ENCODE measurements around the gene TWSG1.
A peak's percentile ranks its signal among the peaks of the same experiment; 100 is the strongest.
"Not testable (repeated sequence)": the region's sequence is repeated elsewhere in the genome, so short reads cannot be mapped to it uniquely, and the experiment has no call there.

Gene TWSG1

DNA sequence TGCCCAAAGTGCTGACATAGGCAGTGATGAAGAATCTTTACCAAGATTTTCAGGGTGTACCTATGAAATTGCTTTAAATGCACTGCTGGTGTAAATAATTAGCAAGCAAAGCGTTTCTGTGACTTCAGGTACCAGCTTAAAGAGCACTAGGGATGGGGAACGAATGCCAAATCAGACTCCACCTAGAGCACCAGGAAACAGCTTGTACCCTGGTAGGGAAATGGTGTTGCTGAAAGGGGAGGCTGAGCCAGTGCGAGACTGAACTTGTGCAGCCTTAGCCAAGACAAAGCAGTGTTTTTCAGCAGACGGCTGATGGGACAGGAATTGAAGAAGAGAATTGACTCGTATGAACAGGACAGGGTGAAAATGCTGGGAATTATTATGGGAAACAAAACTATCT lies 65.6 kb downstream of the TWSG1 start:
- DNase-seq: no peak

DNA sequence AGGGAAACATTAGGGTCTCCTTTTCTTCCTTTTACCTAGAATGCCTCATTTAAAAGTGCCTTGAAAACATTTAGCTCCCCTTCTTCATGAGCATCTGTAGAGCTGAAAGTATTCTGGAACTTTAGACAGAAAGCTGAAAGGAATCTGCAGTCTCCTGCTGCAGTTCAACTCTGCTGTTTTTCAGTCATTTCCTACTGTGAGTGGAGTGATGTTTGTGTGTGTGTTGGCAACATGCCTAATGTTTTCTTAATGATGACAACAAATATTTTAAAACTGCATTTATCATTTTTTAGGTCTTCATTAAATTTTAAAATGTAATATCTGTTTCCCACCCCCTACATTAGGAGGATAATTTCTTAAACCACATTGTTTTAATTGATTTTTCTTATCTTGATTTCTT lies 66.6 kb downstream of the TWSG1 start:
- DNase-seq: no peak

DNA sequence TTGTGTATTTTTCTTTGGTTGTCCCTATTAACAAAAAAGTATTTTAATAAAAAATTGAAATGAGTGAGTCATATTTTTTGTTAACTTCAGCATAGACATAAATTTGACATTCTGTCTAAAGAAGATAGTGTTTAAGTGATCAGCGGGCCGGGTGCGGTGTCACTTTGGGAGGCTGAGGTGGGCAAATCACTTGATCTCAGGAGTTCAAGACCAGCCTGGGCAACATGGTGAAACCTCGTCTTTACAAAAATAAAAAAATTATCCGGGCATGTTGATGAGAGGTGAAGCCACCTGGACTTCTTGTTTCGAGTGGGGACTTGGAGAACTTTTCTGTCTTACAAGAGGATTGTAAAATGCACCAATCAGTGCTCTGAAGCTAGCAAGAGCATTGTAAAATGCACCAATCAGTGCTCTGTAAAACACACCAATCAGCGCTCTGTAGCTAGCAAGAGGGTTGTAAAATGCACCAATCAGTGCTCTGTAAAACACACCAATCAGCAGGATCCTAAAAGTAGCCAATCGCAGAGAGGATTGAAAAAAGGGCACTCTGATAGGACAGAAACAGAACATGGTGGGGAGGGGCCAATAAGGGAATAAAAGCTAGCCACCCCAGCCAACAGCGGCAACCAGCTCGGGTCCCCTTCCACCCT lies 67.9 kb downstream of the TWSG1 start:
- not testable (repeated sequence) for DNase-seq

DNA sequence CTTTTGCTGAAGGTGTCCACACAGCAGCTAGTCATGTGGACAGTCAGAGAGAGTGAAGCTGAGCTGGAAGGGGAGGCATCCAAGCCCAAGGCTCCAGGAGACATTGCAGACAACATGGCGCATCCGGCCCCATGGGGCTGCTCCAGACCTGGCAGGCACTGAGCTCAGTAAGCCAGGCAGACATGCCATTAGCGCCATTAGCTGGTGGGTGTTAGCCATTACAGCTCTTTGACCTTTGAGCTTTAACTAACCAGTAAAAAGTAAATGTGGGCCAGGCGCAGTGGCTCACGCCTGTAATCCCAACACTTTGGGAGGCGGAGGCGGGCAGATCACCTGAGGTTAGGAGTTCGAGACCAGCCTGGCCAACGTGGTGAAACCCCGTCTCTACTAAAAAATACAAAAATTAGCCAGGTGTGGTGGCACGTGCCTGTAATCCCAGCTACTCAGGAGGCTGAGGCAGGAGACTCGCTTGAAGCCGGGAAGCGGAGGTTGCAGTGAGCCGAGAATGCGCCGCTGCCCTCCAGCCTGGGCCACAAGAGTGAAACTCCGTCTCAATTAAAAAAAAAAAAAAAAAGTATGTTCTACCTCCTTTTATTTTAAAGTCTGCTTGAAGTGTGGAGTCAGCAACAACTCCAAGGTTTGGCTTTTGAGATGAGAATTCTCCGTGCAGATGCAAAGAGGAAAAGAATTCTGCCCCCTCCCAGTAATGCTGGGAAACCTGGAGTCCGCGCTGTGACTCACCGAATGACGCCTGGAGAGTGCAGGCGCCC lies 69.4 kb downstream of the TWSG1 start:
- DNase-seq: no peak

DNA sequence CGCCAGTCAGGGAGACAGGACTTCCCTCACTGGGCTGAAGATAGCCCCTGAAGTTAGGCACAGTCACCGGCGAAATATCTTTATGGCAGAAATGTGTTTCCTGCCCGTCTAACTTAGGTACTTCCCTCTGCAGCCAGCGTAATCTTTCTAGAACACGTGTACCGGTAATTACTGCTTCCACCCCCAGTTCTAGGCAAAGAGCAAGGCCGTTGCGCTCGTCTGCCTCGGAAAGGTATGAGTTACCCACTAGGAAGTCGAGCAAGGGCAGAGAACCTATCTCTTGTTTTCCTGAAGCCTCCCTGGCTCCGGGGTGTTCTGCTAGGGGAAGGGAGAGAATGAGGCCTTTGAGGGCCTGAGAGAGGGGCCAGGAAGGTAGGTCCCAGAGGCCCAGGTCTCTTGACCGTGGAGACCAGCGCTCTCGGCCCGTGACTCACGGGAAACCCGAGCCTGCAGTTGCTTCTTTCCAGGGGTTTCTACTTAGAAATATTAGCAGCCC lies 70.0 kb downstream of the TWSG1 start:
- DNase-seq: no peak

DNA sequence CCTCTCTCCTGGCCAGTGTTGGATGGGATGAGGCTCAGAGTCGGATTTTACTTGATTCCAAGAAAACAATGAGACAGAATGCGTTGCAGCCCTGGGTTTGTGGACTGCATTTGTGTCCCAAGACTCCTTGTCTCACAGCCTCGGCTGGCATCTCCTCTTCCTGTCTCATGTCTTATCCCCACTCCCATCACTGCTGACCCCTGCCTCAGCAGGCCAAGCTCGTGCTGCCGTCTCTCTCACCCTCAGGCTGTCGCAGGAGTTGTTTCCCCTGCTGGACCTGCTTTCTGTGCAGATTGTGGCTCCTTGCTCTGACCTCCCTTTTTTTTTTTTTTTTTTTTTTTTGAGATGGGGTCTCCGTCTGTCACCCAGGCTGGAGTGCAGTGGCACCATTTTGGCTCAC lies 70.6 kb downstream of the TWSG1 start:
- no peak for DNase-seq

DNA sequence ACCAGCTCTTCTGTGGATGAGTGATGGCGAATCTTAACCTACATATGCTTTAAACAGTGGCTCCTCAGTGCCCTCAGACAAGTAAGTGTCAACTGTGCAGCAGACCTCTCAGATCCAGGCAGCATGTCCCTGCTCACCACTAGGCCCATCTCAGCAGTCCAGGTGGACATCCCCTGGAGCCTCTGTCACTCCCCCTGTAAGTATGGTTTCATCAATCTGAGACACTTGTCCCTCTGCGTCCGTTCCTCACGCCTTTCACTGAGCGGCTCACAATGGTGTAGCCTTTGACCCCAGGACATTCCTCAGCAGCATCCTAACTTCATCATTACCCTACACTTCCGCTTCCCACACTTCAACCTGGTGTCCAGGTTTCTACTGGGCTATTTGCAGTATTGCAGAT lies 71.4 kb downstream of the TWSG1 start:
- no peak for DNase-seq

DNA sequence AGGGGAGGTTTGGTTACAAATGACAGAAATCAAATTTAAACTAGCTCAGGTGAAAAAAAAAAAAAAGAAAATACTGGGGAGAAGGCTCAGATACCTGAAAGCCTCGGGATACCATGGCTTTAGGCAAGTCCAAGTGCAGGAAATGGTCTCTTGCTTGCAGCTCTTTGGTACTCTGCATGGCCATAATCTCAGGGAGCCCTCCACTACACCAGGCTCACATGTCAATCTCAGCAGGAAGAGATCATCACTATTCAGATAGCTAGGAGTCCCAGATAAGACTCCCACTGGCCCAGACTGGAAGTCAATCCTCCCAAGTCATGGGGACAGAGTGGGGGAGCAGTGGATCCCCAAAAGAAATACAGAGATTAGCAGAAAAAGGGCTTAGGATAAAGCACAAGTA lies 75.9 kb downstream of the TWSG1 start:
- DNase-seq: no peak

DNA sequence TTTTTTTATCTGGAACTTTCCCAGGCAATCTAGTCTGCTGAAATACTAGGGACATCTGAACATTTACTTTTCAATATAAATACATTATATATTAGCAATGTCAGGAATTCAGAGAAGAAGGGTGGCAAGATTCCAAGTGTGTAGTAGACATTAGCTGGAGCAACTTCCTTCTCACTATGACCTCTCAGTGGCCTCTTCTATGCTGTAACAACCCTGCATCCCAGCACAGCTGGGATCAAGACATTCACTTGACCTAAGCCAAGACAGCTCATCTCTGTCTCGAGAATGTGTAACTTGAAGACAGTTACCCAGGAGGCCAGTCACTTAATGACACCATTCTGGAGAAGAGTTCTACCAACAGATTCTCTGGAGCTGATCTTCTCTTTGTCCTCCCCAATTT lies 79.0 kb downstream of the TWSG1 start:
- DNase-seq: no peak

DNA sequence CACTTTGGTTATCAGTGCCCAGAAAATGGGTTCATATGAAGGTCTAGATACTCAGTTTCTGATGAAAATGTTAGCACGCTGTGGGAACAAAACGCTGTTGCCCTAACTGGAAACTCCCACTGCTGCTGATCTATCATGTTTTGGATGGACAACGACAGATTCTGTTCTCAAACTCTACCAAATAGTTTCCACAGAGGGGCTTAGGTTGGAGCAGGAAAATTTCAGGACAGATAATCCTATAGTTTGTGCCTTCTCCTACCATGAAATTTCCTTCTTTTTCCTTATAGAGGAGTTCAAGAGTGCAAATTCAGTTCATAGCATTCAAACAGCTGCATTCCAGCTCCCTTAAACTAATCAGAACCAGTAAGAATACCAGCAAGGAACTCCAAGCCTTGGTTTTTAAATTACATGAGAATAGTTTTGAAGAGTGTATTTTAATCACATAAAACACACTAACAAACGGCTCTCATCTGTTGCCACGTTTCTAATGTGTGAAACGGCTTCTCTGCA lies 82.0 kb downstream of the TWSG1 start:
- DNase-seq: no peak

DNA sequence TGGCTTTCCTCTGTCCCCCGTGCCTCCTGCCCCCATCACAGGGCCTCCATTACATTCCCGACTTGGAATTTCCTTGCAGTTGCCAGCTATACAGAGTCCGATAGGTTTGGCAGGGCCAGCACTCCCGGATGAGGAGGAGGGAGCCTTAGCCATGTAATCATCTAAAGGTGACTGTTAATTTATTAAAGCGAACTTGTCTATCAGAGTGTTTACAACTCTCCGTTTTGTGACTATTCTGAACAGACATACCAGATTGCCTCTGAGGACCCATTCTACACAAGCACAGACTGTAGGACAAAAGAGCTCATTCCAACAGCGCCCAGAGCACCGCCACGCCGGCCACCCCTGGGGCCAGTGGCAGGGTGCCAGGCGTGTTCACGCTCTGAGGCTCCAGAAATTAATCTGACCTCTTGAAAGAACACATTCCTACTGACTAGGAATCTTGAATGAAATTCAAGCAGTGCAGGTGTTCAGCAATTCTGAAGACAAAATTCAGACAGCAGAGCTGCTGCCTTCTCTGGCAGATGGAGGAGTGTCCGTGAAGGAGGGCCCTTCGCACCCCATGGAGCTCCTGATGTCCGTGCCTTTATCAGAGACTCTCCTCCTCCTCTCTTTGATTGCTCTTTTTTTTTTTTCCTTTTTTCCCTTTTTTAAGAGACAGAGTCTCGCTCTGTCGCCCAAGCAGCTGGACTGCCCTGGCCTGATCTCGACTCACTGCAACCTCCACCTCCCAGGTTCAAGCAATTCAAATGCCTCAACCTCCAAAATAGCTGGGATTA lies 82.7 kb downstream of the TWSG1 start:
- DNase-seq: no peak

DNA sequence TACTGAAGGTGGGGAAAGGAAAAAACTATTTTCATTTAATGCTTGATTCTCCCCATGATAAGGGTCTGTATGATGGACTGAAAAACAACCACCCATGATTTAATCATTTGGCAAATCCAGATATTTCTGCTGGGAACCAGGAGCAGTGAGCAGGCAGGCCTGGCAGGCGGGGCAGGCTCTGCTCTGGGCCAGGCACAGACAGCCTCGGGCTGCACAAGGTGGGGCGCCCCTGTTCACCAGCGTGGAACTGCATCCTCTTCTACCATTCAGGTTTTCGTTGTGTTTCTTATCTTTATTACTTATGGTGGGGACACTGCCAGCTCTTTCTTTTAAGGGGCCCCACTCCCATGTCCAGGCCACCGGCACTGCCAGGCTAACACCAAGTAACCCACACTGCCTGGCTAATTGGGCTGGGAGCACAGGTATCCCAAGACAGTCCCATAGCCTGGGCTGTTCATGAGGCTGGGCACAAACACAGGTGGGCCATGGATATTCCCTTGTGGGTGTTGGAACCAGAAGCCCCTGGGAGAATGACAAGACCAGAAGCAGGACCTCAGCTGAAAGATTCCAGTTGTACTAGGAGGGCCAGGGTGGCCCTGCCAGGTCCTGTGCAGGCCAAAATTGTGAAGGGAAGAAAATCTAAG lies 83.6 kb downstream of the TWSG1 start:
- no peak for DNase-seq

DNA sequence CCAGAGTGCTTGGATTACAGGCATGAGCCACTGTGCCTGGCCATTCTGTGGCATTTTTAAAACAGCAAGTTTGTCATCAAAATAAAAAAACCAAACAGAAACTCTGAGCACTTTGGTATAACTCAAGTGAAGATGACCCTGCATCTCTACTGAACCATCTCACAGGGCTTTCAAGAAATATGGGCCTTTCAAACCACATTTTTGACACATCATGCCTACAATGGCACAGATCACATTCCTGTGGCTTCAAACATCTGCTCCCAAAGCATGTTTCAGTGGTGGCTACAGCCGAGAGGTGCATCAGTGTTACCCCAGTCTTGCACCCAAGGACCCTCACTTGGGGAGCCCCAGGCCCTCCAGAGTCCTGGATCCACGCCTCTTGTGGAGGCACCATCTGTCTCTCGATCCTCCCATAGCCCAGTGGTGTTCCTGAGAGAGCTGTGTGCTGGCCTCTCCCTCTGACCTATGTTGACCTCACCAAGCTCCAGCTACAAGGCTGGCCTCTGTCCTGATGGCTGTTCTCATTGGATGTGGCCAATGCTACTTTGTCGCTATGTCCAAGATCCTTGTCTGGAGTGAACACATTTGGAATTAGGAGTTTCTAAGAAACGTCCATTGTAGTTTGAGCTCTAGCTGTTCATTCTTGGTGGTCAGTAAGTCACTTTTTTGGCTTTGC lies 85.5 kb downstream of the TWSG1 start:
- DNase-seq: no peak

DNA sequence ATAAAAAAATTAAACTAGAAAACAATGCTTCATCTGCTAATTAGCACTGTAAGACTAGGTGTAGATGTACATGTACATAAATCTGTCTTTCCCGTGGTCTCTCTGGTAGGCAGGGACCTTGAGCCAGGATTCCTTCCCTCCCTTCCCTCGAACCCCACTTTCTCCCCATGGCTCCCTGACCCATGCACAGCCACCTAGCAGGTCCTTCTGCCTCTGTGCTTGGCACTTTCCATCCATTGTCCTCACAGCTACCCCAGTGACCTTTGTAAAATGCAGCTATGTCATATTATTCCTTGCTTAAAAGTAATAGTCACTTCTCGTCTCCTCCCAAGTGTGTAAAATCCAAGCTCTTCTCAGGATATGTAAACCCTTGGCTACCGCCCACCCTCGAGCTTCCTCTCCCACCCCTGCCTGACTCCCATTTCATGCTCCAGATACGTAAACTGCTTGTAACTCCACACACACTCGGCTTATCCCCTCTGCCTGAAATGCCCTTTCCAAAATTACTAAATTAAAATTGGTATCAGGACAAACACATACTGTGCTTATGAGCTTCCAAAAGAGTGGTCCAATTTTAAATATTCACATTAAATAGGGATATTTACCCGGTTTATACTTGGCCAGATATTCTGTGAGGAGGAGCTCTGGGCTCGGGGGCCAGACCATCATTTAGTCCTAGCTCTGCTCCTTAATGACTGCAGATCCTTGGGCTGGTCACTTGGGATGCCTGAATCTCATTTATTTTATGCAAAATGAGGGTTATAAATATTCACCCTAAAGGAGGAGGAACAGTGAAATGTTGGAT lies 86.7 kb downstream of the TWSG1 start:
- DNase-seq: no peak

DNA sequence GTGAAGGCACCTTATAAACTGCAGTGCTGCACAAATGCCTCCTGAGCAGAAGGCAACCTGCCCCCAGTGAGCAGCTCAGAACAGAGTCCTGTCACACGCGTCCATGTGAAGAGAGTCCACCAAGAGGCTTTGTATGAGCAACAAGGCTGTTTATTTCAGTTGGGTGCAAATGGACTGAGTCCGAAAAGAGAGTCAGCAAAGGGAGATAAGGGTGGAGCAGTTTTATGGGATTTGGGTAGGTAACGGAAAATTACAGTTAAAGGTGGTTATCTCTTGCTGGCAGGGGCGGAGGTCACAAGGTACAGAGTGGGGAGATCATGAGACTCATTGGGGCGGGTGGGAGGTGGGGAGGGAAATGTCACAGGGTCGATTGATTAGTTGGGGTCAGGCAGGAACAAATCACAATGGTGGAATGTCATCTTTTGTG lies 87.3 kb downstream of the TWSG1 start:
- no peak for DNase-seq

DNA sequence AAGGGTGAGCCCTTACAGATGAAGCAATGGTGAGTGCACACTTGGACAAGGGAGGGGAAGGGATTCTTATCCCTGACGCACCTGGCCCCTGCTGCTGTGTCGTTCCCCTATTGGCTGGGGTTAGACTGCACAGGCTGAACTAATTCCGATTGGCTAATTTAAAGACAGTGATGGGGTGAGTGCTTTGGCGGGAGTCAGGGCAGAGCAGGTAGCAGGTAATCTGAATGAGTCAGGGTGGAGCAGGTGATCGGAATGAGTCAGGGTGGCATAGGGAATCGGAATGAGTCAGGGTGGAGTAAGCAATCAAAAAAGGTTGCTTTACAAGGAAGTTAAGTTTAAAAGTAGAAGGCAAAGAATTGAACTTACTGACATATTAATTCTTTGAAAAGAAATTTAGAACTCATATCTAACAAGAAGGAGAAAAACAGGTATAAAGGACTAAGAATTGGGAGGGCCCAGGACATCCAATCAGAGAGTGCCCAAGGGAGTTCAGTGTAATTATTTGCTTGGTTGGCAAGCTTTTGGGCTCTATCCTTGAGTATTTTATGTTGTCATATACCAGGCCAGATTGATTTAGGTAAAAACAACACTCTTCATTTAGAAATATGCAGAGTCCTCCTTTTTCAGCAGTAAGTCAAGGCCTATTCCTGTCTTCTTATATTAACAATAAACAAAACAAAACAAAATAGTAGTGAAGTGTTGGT lies 88.4 kb downstream of the TWSG1 start:
- no peak for DNase-seq

DNA sequence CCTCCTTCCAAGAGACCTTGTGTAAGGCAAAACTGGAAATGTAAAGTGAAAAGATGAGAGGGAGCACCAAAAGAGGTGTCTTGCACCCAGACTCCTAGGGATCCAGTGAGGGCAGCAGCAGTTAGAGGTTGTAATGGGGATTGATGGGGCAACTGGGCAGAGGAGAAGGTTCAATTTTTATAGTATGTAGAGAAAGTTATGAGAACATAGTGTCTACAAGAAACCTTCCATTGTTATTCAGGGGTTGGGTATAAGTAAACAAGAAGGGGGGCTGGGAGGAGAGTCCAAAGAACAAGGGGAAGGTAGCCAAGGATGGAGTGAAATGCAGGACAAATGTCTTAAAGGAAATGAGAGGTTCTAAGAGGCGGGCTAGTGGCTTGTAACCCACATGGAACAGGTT lies 89.1 kb downstream of the TWSG1 start:
- not testable (repeated sequence) for DNase-seq

DNA sequence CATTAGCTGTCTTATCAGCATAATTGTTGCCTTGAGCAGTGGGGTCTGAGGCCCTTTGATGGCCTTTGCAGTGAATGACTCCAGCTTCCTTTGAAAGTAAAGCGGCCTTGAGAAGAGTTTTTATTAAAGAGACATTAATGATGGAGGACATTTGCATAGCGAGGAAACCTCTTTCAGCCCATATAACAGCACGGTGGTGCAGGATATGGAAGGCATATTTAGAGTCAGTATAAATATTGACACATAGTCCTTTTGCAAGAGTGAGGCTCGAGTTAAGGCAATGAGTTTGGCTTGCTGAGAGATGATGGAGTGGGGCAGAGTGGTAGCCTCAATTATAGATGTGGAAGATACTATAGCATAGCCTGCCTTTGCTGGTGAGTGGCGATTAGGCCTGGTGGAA lies 89.7 kb downstream of the TWSG1 start:
- not testable (repeated sequence) for DNase-seq

DNA sequence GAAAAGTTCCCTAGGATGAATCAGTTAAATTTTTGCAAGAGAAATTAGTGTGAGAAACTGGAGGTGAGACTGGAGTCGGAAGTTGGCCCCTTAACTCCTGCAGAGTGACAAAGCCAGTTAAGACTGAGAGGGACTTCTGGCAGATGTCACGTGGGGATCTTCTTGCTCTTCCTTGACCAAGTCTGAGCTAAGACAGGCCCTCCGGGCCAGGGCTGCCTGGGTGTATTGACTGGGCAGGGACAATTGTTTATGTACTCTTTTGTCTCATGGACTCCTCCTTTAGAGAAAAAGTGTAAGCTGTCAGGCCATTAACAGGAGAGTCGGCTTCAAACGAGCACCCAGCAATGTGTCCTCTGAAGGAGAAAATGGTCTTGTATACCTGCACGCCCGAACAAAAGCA lies 92.2 kb downstream of the TWSG1 start:
- DNase-seq: no peak

DNA sequence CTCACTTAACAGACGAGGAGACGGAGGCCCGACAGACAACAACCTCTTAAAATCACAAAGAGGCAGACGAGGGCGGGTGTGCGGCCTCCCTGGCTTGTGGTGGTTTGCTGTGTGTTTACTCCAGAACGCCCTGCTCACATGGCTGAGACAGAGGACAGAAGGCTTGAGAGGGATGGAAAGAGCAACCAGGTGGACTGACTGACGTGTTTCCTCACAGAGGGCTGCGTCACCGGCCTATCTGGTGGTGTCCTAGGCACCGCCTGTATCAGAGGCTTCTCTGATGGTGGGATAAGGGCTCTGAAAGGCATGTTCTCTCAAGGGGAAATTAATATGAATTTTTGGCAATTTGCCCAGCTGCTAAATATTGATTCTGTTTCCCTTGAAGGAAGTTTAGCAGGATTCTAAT lies 93.7 kb downstream of the TWSG1 start:
- DNase-seq: peak; percentile 37
